ENCODE results near the gene IMPA2.
A peak's percentile ranks its signal among the peaks of the same experiment; 100 is the strongest.
"Not testable (repeated sequence)": the region's sequence is repeated elsewhere in the genome, so short reads cannot be mapped to it uniquely, and the experiment has no call there.

Gene IMPA2

GRCh38 chr18:12067671-12068070 lies 86.4 kb downstream of the IMPA2 start:
- TF ChIP-seq, protein P1, sequence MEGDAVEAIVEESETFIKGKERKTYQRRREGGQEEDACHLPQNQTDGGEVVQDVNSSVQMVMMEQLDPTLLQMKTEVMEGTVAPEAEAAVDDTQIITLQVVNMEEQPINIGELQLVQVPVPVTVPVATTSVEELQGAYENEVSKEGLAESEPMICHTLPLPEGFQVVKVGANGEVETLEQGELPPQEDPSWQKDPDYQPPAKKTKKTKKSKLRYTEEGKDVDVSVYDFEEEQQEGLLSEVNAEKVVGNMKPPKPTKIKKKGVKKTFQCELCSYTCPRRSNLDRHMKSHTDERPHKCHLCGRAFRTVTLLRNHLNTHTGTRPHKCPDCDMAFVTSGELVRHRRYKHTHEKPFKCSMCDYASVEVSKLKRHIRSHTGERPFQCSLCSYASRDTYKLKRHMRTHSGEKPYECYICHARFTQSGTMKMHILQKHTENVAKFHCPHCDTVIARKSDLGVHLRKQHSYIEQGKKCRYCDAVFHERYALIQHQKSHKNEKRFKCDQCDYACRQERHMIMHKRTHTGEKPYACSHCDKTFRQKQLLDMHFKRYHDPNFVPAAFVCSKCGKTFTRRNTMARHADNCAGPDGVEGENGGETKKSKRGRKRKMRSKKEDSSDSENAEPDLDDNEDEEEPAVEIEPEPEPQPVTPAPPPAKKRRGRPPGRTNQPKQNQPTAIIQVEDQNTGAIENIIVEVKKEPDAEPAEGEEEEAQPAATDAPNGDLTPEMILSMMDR (conservative IDR thresholded peaks at IDR 0.05; ENCODE audit: low read depth, low read length): no peak
- H3K4me3 ChIP-seq (ENCODE audit: low read length): no peak overlapping the region
- DNase-seq (ENCODE audit: low read depth): no peak

DNA sequence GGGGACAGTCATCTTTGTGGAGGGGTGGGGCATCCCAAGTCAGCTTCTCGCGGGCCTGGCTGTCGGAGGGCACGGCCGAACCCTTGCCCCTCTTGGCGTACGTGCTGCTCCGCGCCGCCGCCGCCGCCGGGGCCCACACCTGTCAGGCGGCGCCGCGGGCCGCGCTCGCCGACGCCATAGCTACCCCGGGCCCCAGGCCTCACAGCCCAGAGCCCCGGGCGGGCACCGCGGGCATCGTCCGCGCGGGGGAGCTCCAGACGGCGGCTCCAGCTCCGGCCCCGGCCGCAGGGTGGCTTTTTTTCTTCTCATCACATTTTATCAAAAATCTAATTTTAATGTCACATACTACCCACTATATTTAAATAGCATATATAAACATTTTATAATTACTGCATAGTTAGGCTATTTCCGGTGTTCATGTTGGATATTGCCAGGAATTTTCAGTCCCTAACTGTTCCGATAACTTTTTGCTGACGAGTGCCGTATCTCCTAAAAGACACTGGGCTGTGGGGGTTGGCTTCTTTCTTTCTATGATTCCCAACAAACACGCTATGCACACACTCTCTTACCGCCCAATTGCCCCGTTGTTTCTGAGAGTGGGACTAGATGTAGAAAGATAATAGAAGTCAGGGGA lies 87.1 kb downstream of the IMPA2 start:
- DNase-seq (ENCODE audit: low read depth); H3K4me3 ChIP-seq (ENCODE audit: low read length): not testable (repeated sequence)

- TF ChIP-seq, protein P1 (conservative IDR thresholded peaks at IDR 0.05; ENCODE audit: low read depth, low read length): no peak
- no peak for DNase-seq (ENCODE audit: low read depth)
- no peak overlapping the region for H3K4me3 ChIP-seq (ENCODE audit: low read length)
Observed at GRCh38 chr18:12068950-12069320, 87.6 kb downstream of the IMPA2 start.

DNA sequence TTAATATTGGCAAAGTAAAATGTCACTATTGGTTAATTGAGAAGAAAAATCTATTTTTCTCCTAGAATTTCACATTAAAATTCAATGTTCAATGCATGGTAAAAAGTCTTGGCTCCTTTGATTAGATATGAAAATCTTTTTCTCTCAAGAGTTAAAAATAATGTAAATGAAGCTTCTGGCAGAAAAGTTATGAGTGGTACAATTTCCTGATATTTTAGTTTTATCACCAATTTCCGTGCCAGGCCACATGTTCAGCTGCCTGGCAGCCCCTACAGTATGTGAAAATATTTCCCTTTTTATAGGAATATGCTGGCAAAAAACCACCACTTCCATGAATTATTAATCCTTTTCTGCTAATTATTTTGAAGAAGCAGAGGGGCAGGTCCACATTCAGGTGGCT lies 89.8 kb downstream of the IMPA2 start:
- not testable (repeated sequence) for DNase-seq (ENCODE audit: low read depth); H3K4me3 ChIP-seq (ENCODE audit: low read length)

- TF ChIP-seq, protein P1 (conservative IDR thresholded peaks at IDR 0.05; ENCODE audit: low read depth, low read length): no peak
- H3K4me3 ChIP-seq (ENCODE audit: low read length): no peak overlapping the region
- no peak for DNase-seq (ENCODE audit: low read depth)
Observed at GRCh38 chr18:12072996-12073395, 91.7 kb downstream of the IMPA2 start.

DNA sequence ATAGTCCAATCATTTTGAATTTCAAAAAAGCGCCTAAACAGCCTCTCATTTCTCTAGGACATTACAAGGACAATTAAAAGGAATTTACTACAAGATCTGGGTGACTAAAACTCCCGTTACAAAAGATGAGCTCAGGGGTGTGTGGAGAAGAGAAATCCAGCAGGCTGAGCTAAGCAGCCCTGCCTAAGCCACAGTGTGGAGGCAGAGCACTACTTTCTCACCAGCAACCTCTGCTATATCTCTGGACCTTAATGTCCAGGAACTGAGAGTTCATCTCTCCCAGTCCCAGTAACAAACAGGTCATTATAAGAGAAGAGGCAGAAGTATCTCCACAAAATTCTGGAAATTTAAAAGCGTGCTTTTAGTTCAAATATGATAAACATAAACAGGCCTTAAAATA lies 93.4 kb downstream of the IMPA2 start:
- TF ChIP-seq, protein P1 (conservative IDR thresholded peaks at IDR 0.05; ENCODE audit: low read depth, low read length): peak; percentile 52
- DNase-seq (ENCODE audit: low read depth): no peak
- H3K4me3 ChIP-seq (ENCODE audit: low read length): no peak overlapping the region

DNA sequence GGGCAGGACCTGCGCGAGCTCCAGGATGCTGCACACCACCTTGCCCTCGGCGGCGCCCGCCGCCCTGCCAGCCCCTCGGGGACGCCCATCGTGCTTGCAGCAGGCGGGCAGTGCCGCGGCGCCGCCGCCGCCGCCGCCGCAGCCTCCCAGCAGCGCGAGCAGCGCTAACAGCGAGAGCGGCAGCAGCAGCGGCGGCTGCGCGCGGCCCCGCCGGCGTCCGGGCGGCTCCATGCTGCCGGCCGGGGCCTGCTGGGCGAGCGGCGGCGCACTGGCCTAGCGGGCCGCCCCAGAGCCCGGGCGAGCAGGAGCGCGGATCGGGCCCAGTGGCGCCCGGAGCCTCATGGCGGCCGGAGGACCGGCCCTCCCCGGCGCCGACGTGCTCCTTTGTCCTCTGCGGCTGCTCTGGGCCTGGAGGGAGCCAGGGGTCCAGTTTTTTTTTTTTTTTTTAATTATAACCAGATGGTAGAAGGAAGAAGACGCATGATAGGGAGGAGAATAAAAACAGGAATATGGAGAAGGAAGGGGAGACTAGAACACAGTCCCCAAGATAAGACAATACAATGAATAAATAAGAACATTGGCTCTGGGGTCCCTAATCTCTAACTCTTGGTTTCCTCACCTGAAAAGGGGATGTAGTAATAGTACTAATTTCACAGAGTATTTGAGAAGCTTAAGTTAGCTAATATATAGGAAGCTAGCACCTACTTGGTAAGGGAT lies 95.3 kb downstream of the IMPA2 start:
- DNase-seq (ENCODE audit: low read depth): no peak
- H3K4me3 ChIP-seq (ENCODE audit: low read length): no peak overlapping the region
- TF ChIP-seq, protein P1 (conservative IDR thresholded peaks at IDR 0.05; ENCODE audit: low read depth, low read length): no peak

- not testable (repeated sequence) for H3K4me3 ChIP-seq (ENCODE audit: low read length); DNase-seq (ENCODE audit: low read depth)
Observed at GRCh38 chr18:12077994-12078393, 96.7 kb downstream of the IMPA2 start.

All from retinal pigment epithelial cell (primary cell).